NCI-H446 treated with DMSO at 0.1 percent for 48 hours (cell line): ENCODE measurements around the gene BBS10.
"Not testable (repeated sequence)": the region's sequence is repeated elsewhere in the genome, so short reads cannot be mapped to it uniquely, and the experiment has no call there.

ENCODE experiments used
- DNase-seq: peaks from one replicate; lab custom pipeline; 2025; lab: John Stamatoyannopoulos, UW

The BBS10 gene

GRCh38 chr12:76329606-76330005 is 18.6 kb downstream of the BBS10 start:
- DNase-seq: no peak

- DNase-seq: no peak
Observed at GRCh38 chr12:76329159-76329558, 19.1 kb downstream of the BBS10 start.

- DNase-seq: not testable (repeated sequence)
Observed at GRCh38 chr12:76319595-76320319, 28.5 kb downstream of the BBS10 start.

GRCh38 chr12:76318773-76319594 is 29.2 kb downstream of the BBS10 start:
- no peak for DNase-seq

GRCh38 chr12:76317976-76318375 is 30.2 kb downstream of the BBS10 start:
- no peak for DNase-seq

GRCh38 chr12:76316468-76316867 is 31.7 kb downstream of the BBS10 start:
- no peak for DNase-seq

- no peak for DNase-seq
Observed at GRCh38 chr12:76313299-76313698, 34.9 kb downstream of the BBS10 start.

GRCh38 chr12:76312315-76312714 is 35.9 kb downstream of the BBS10 start:
- DNase-seq: no peak

- DNase-seq: no peak
Observed at GRCh38 chr12:76311796-76312195, 36.4 kb downstream of the BBS10 start.

GRCh38 chr12:76310110-76310509 is 38.1 kb downstream of the BBS10 start:
- DNase-seq: no peak

GRCh38 chr12:76308866-76309265 is 39.3 kb downstream of the BBS10 start:
- no peak for DNase-seq

GRCh38 chr12:76307083-76307482 is 41.1 kb downstream of the BBS10 start:
- DNase-seq: no peak

GRCh38 chr12:76303989-76304460 is 44.2 kb downstream of the BBS10 start:
- DNase-seq: no peak

- DNase-seq: no peak
Observed at GRCh38 chr12:76303365-76303764, 44.9 kb downstream of the BBS10 start.

- no peak for DNase-seq
Observed at GRCh38 chr12:76300297-76300665, 47.9 kb downstream of the BBS10 start.

- DNase-seq: no peak
Observed at GRCh38 chr12:76299536-76300296, 48.5 kb downstream of the BBS10 start.
